Sigmoid colon (tissue), 7 donors: ENCODE results near the gene MYH7. TPM values are rescaled to one million over a fixed set of nuclear protein-coding genes. Genes with fewer than 3 reads are reported as not detected.

ENCODE experiments used
- DNase-seq: peaks from one replicate; pipeline ENCODE4 v3.0.0-alpha.2; 2019
- H3K27ac ChIP-seq, 4 donors: fragments of 200-600 bp; sonication (generic); one replicate each; pipeline ENCODE4 v1.5.1; 2016 to 2019; ENCODE audit warnings: mild to moderate bottlenecking in 1 of 4
- H3K27me3 ChIP-seq, 3 donors: fragments of 200-600 bp; sonication (generic); one replicate each; pipeline ENCODE4 v1.5.1; 2019; ENCODE audit warnings: mild to moderate bottlenecking in 1 of 3
- H3K36me3 ChIP-seq, 4 donors: fragments of 200-600 bp; sonication (generic); one replicate each; pipeline ENCODE4 v1.5.1; 2016 to 2019
- H3K4me1 ChIP-seq, 4 donors: fragments of 200-600 bp; sonication (generic); one replicate each; pipeline ENCODE4 v1.5.1; 2017 to 2019
- H3K4me3 ChIP-seq, 4 donors: fragments of 200-600 bp; sonication (generic); one replicate each; pipeline ENCODE4 v1.5.1; 2017 to 2019; ENCODE audit warnings: mild to moderate bottlenecking in 2 of 4, moderate library complexity in 1 of 4
- H3K9me3 ChIP-seq, 4 donors: fragments of 200-600 bp in 3 of 4; sonication (generic) in 3 of 4; one replicate each; pipeline versions ENCODE4 v1.5.1 to v1.6.1; 2013 to 2019
- EP300 ChIP-seq, 4 donors: sonication (generic); formaldehyde crosslinking; IDR thresholded peaks; one replicate each; pipeline ENCODE4 v1.6.1; 2017; ENCODE audit warnings: antibody characterized with exemption in 4 of 4
- POLR2A ChIP-seq, 2 donors: fragments of 450-650 bp; IDR thresholded peaks; one replicate each; pipeline ENCODE4 v1.6.1; 2016; ENCODE audit warnings: antibody characterized with exemption in 2 of 2, mild to moderate bottlenecking in 2 of 2, moderate library complexity in 2 of 2
- POLR2AphosphoS5 ChIP-seq, 4 donors: sonication (generic); formaldehyde crosslinking; IDR thresholded peaks; one replicate each; pipeline ENCODE4 v1.6.1; 2017; ENCODE audit warnings: antibody characterized with exemption in 4 of 4
- WGBS, 2 donors: extraction: QIAGEN DNeasy Blood & Tissue Kit; methylation state at CpG; one replicate each; pipeline ENCODE4 v1.1.7; 2013; 5-methylcytosine and 5-hydroxymethylcytosine counted together
- intact Hi-C: fragments of 100-400 bp; cut with DNase I; formaldehyde crosslinking; loops from one replicate; pipeline ENCODE4 v1.15.1; 2023
- polyA plus RNA-seq, 3 donors: library from polyadenylated mRNA; stranded (reverse); fragments of 200-250 nt; gene quantifications; one replicate each; pipeline ENCODE4 v1.2.3, GENCODE V29; 2013
- total RNA-seq, 4 donors: library from RNA; depleted of rRNA; stranded (reverse); fragments of >200 nt; gene quantifications; one replicate each; pipeline ENCODE4 v1.1.0, GENCODE V29; 2016
- TF ChIP-seq, protein P1 (sequence below), 4 experiments: fragments of 450-650 bp in 3 of 4; fragments of 200-600 bp in 1 of 4; IDR thresholded peaks; one replicate each; pipeline ENCODE4 v1.5.1; 2016 to 2019; ENCODE audit warnings: antibody characterized with exemption in 4 of 4, mild to moderate bottlenecking in 3 of 4, moderate library complexity in 2 of 4
- donor health status: healthy with polysubstance abuse.
- donor health status: Bipolar disorder and iron deficiency.
- donor health status: healthy.

MYH7 gene
- total and polyA plus RNA-seq, 7 donors: under 0.01 to 11.6 (median 0.28) TPM; not detected in 2

DNA sequence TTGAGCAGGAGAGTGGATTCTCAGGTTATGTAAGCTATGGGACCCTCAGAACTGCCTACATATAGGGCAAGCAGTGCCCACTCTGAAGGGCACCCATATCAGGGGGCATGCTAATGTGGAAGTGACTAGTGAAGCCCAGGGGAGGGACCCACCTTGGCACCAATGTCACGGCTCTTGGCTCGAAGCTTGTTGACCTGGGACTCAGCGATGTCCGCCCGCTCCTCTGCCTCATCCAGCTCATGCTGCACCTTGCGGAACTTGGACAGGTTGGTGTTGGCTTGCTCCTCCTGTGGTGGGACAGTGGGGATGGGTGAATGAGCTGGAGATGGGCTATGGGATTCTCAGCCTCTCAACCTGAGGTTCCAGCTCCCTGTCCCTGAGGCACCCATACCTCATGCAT lies 53.2 kb downstream of the MYH7 start:
- TF ChIP-seq, protein P1, sequence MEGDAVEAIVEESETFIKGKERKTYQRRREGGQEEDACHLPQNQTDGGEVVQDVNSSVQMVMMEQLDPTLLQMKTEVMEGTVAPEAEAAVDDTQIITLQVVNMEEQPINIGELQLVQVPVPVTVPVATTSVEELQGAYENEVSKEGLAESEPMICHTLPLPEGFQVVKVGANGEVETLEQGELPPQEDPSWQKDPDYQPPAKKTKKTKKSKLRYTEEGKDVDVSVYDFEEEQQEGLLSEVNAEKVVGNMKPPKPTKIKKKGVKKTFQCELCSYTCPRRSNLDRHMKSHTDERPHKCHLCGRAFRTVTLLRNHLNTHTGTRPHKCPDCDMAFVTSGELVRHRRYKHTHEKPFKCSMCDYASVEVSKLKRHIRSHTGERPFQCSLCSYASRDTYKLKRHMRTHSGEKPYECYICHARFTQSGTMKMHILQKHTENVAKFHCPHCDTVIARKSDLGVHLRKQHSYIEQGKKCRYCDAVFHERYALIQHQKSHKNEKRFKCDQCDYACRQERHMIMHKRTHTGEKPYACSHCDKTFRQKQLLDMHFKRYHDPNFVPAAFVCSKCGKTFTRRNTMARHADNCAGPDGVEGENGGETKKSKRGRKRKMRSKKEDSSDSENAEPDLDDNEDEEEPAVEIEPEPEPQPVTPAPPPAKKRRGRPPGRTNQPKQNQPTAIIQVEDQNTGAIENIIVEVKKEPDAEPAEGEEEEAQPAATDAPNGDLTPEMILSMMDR (IDR thresholded peaks at IDR 0.05): no peak
- TF ChIP-seq POLR2A (IDR thresholded peaks at IDR 0.05): no peak
- TF ChIP-seq EP300 (IDR thresholded peaks at IDR 0.05): no peak
- TF ChIP-seq POLR2AphosphoS5 (IDR thresholded peaks at IDR 0.05): no peak
- no peak overlapping the region for H3K27ac ChIP-seq
- H3K9me3 ChIP-seq: no peaks in the 10 kb centered on the region
- no peaks in the 10 kb centered on the region for H3K27me3 ChIP-seq
- intact Hi-C loops: loop anchor here (5.0 kb wide), 1 partner anchor 115 kb away; no protein-coding TSS in a partner anchor
- WGBS, 2 donors: 92 to 93% methylated on average over 6 of the region's 6 CpGs
- no peak for DNase-seq
- no peak overlapping the region for H3K4me3 ChIP-seq
- H3K4me1 ChIP-seq: no peaks in the 10 kb centered on the region
- H3K36me3 ChIP-seq: no peaks in the 10 kb centered on the region

DNA sequence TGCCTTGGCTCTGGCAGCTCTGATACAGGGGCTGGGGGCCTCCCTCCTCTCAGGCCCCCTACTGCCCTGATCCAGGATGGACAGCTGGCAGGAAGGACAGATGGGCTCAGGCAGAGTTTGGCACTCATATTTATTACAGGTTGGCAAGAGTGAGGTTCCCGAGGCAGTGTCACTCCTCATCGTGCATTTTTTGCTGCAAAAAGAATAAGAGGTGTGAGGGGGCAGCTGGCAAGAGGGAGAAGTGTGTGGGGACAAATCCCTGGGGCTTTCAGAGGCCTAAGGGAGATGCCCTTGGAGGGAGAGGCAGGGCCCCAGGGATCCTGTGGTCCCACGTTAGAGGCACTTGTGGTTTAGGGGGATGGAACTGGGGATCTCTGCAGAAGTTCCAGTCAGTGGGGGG lies 53.6 kb downstream of the MYH7 start:
- intact Hi-C loops: loop anchor here (5.0 kb wide), 1 partner anchor 115 kb away; no protein-coding TSS in a partner anchor
- H3K36me3 ChIP-seq: no peaks in the 10 kb centered on the region
- WGBS, 2 donors: 50 to 57% methylated on average over 3 of the region's 3 CpGs

DNA sequence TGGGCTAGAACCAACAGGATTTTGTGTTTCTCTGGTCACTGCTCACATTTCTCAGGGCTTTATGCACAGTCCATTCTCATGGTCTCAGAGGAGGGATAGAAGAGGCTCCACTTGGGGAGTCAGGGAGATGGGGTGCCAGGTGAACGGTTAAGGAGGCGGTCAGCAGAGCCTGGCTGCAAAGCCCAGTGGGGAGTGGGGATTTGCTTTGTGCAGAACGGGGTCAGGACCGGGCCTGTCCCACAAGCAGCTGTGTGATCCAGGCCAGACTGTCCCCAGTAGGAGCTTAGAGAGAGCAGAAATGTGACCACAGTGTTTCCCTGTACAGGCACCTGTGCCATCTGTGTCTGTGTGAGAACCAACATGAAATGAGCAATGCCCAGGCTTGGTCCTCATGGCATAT lies 54.5 kb downstream of the MYH7 start:
- Histone ChIP-seq H3K27me3 (no peaks in the 10 kb centered on the region), H3K4me3 (no peak overlapping the region), H3K27ac (no peak overlapping the region), H3K9me3 (no peaks in the 10 kb centered on the region), H3K36me3 (no peaks in the 10 kb centered on the region), H3K4me1 (no peaks in the 10 kb centered on the region)
- WGBS, 2 donors: 88 to 92% methylated on average over 4 of the region's 4 CpGs
- DNase-seq: no peak
- intact Hi-C loops: loop anchor here (1.0 to 5.0 kb wide), 2 partner anchors 53 to 114 kb away; no protein-coding TSS in a partner anchor
- TF ChIP-seq, protein P1 (IDR thresholded peaks at IDR 0.05): no peak
- TF ChIP-seq EP300 (IDR thresholded peaks at IDR 0.05) (no peak), POLR2A (IDR thresholded peaks at IDR 0.05) (no peak), POLR2AphosphoS5 (IDR thresholded peaks at IDR 0.05) (no peak)

More for the DNA sequence above, 53.6 kb downstream of the MYH7 start:
- Histone ChIP-seq H3K4me3 (no peak overlapping the region), H3K9me3 (no peaks in the 10 kb centered on the region), H3K4me1 (no peaks in the 10 kb centered on the region), H3K27ac (no peak overlapping the region), H3K27me3 (no peaks in the 10 kb centered on the region)
- no peak for TF ChIP-seq POLR2A (IDR thresholded peaks at IDR 0.05)
- TF ChIP-seq, protein P1 (IDR thresholded peaks at IDR 0.05): no peak
- no peak for TF ChIP-seq EP300 (IDR thresholded peaks at IDR 0.05)
- no peak for TF ChIP-seq POLR2AphosphoS5 (IDR thresholded peaks at IDR 0.05)
- DNase-seq: no peak

DNA sequence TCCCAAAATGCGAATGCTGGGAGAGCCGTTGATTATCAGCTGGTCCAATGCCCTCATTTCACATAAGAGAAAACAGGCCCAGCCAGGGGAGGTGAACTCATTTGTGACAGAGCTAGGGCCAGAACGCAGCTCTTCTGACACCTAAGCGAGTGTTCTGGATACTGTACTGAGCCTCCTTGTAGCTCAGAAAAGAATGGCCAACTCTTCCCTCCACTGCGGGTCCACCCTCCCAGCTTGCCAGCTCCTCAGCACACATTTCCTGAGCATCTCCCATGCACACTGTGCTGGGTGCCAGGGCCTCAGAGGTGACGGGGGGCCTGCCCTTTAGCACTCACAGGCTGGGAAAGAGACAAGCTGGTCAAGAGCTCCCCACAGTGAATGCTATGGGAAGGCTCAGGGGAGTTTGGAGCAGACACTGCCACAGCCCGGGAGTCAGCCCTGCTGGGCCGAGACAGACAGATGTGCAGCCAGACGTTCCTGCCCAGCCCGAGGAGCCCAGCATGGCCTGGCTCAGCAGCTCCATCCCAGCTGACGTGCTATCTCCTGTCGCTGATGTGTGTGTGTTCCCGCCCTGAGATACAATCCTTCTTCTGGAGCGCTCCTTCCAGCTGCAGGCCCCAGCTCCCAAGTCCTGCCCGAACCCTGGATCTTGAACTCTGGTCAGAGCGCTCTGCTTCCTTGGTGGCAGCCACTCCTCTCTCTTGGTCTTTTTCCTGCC lies 55.1 kb downstream of the MYH7 start:
- H3K9me3 ChIP-seq: no peaks in the 10 kb centered on the region
- H3K27me3 ChIP-seq: no peaks in the 10 kb centered on the region
- no peaks in the 10 kb centered on the region for H3K4me1 ChIP-seq
- TF ChIP-seq POLR2AphosphoS5 (IDR thresholded peaks at IDR 0.05) (no peak), POLR2A (IDR thresholded peaks at IDR 0.05) (no peak), EP300 (IDR thresholded peaks at IDR 0.05) (no peak)
- TF ChIP-seq, protein P1 (IDR thresholded peaks at IDR 0.05): no peak
- DNase-seq: no peak
- no peaks in the 10 kb centered on the region for H3K36me3 ChIP-seq
- H3K27ac ChIP-seq: no peak overlapping the region
- 64 to 72% methylated on average over 16 of the region's 16 CpGs for WGBS, 2 donors
- H3K4me3 ChIP-seq: no peak overlapping the region
- intact Hi-C loops: loop anchor here (1.0 to 5.0 kb wide), 2 partner anchors 52 to 113 kb away; no protein-coding TSS in a partner anchor
